Dendritic cell treated with granulocyte-macrophage colony-stimulating factor and Interleukin-4, amounts not matched to agents 40 ng/mL and 50 ng/mL, for 4 days (primary cell): ENCODE results near the gene AAMDC.
"Not testable (repeated sequence)": the region's sequence is repeated elsewhere in the genome, so short reads cannot be mapped to it uniquely, and the experiment has no call there.

Source experiments
- H3K27ac Mint-ChIP-seq: one replicate; pipeline ENCODE4 v1.8.0; 2022; ENCODE audit warnings: mild to moderate bottlenecking, mixed read lengths
- H3K27me3 Mint-ChIP-seq: one replicate; pipeline ENCODE4 v1.8.0; 2022; ENCODE audit warnings: mild to moderate bottlenecking, mixed read lengths
- H3K36me3 Mint-ChIP-seq: one replicate; pipeline ENCODE4 v1.8.0; 2022; ENCODE audit warnings: low read depth, mixed read lengths
- H3K4me1 Mint-ChIP-seq: one replicate; pipeline ENCODE4 v1.8.0; 2022; ENCODE audit warnings: low read depth, mixed read lengths
- H3K4me3 Mint-ChIP-seq: one replicate; pipeline ENCODE4 v1.8.0; 2022; ENCODE audit warnings: mild to moderate bottlenecking, moderate library complexity, mixed read lengths
- H3K9me3 Mint-ChIP-seq: one replicate; pipeline ENCODE4 v1.8.0; 2022; ENCODE audit warnings: mixed read lengths
- intact Hi-C: fragments of 100-400 bp; cut with micrococcal nuclease; formaldehyde crosslinking; loops from one replicate; pipeline ENCODE4 v1.15.0; 2022

AAMDC gene

GRCh38 chr11:77917713-77918112 lies 96.8 kb downstream of the AAMDC start:
- intact Hi-C loops, H3K27ac Mint-ChIP-seq, H3K27me3 Mint-ChIP-seq, H3K4me1 Mint-ChIP-seq, H3K9me3 Mint-ChIP-seq, H3K4me3 Mint-ChIP-seq: not testable (repeated sequence)
- peaks cover 63% of the 10 kb centered on the region for H3K36me3 Mint-ChIP-seq
